Glutamatergic neuron (in vitro differentiated cells): Measurements from ENCODE around the gene TRAF6. TPM values are rescaled to one million over a fixed set of nuclear protein-coding genes. Genes with fewer than 3 reads are reported as not detected.
"Not testable (repeated sequence)": the region's sequence is repeated elsewhere in the genome, so short reads cannot be mapped to it uniquely, and the experiment has no call there.

Experiments used
- DNase-seq: peaks from one replicate; pipeline ENCODE4 v3.0.0; 2022
- H3K27ac Mint-ChIP-seq: one replicate; pipeline ENCODE4 v1.8.0; 2020; ENCODE audit warnings: mild to moderate bottlenecking, mixed read lengths, inconsistent platforms; ENCODE audit not compliant: unreplicated experiment
- H3K27me3 Mint-ChIP-seq: one replicate; pipeline ENCODE4 v1.8.0; 2020; ENCODE audit warnings: mild to moderate bottlenecking, moderate library complexity, mixed read lengths, inconsistent platforms; ENCODE audit not compliant: unreplicated experiment
- H3K36me3 Mint-ChIP-seq: one replicate; pipeline ENCODE4 v1.8.0; 2020; ENCODE audit warnings: mild to moderate bottlenecking, mixed read lengths, inconsistent platforms; ENCODE audit not compliant: unreplicated experiment
- H3K4me1 Mint-ChIP-seq: one replicate; pipeline ENCODE4 v1.8.0; 2020; ENCODE audit warnings: mild to moderate bottlenecking, low read depth, mixed read lengths, inconsistent platforms; ENCODE audit not compliant: unreplicated experiment
- H3K4me3 Mint-ChIP-seq: one replicate; pipeline ENCODE4 v1.8.0; 2020; ENCODE audit warnings: mild to moderate bottlenecking, mixed read lengths, inconsistent platforms; ENCODE audit not compliant: unreplicated experiment
- H3K9me3 Mint-ChIP-seq: one replicate; pipeline ENCODE4 v1.8.0; 2020; ENCODE audit warnings: mild to moderate bottlenecking, moderate library complexity, mixed read lengths, inconsistent platforms; ENCODE audit not compliant: unreplicated experiment
- CTCF ChIP-seq: fragments of 200-600 bp; sonication (generic); IDR thresholded peaks from one replicate; pipeline ENCODE4 v1.5.0; 2021; ENCODE audit not compliant: partially characterized antibody, unreplicated experiment
- total RNA-seq: library from RNA; stranded (reverse); fragmentation: NEBNext Ultra II Directional; extraction: Animal tissue kit (Norgen Biotek cat#: 25700); gene quantifications from one replicate; pipeline ENCODE4 v1.2.1, GENCODE V29; 2021; ENCODE audit not compliant: unreplicated experiment

TRAF6 gene
- total RNA-seq, 1 donor from 2014 or later: 12.3 TPM

- no peak for DNase-seq
- no peak overlapping the region for H3K4me3 Mint-ChIP-seq
Measured at GRCh38 chr11:36512016-36512415, 1.9 kb upstream of the TRAF6 start.

GRCh38 chr11:36511062-36511461, 990 bp upstream of the TRAF6 start:
- not testable (repeated sequence) for DNase-seq, H3K27ac Mint-ChIP-seq, H3K4me1 Mint-ChIP-seq, H3K9me3 Mint-ChIP-seq, H3K36me3 Mint-ChIP-seq, H3K27me3 Mint-ChIP-seq
- peak overlapping the region; percentile 96 for H3K4me3 Mint-ChIP-seq

More at GRCh38 chr11:36512016-36512415, 1.9 kb upstream of the TRAF6 start:
- no peaks in the 10 kb centered on the region for H3K4me1 Mint-ChIP-seq
- peaks cover 4% of the 10 kb centered on the region for H3K9me3 Mint-ChIP-seq
- no peaks in the 10 kb centered on the region for H3K27me3 Mint-ChIP-seq
- no peak for TF ChIP-seq CTCF
- H3K27ac Mint-ChIP-seq: no peak overlapping the region
- H3K36me3 Mint-ChIP-seq: peaks cover 5% of the 10 kb centered on the region

- H3K4me1 Mint-ChIP-seq: peaks cover 3% of the 10 kb centered on the region
- peak overlapping the region; percentile 96 for H3K4me3 Mint-ChIP-seq
- DNase-seq: no peak
- peaks cover 4% of the 10 kb centered on the region for H3K9me3 Mint-ChIP-seq
- no peak for TF ChIP-seq CTCF
- H3K27ac Mint-ChIP-seq: peak overlapping the region; percentile 67
- no peaks in the 10 kb centered on the region for H3K27me3 Mint-ChIP-seq
- H3K36me3 Mint-ChIP-seq: peaks cover 5% of the 10 kb centered on the region
Measured at GRCh38 chr11:36510594-36510942, 496 bp upstream of the TRAF6 start.

GRCh38 chr11:36509201-36509639, 852 bp downstream of the TRAF6 start:
- no peak for DNase-seq
- Mint-ChIP-seq H3K27ac (peak overlapping the region; percentile 68), H3K4me1 (peaks cover 6% of the 10 kb centered on the region), H3K4me3 (peak overlapping the region; percentile 96), H3K9me3 (peaks cover 4% of the 10 kb centered on the region), H3K36me3 (peaks cover 8% of the 10 kb centered on the region), H3K27me3 (no peaks in the 10 kb centered on the region)
- TF ChIP-seq CTCF: no peak

GRCh38 chr11:36508743-36509142, 1.3 kb downstream of the TRAF6 start:
- Mint-ChIP-seq H3K27ac (peak overlapping the region; percentile 68), H3K27me3 (no peaks in the 10 kb centered on the region), H3K36me3 (peaks cover 8% of the 10 kb centered on the region), H3K4me3 (peak overlapping the region; percentile 96), H3K9me3 (peaks cover 4% of the 10 kb centered on the region), H3K4me1 (peaks cover 6% of the 10 kb centered on the region)
- DNase-seq: no peak
- TF ChIP-seq CTCF: no peak
